HG03064 (cell line): Measurements from ENCODE around the gene PDZK1.
"Not testable (repeated sequence)": the region's sequence is repeated elsewhere in the genome, so short reads cannot be mapped to it uniquely, and the experiment has no call there.

Experiments
- ATAC-seq: cut with Tn5 transposase; IDR thresholded peaks from one replicate; pipeline ENCODE4 v1.9.1; 2021; ENCODE audit warnings: low read depth; ENCODE audit not compliant: unreplicated experiment

The PDZK1 gene

DNA sequence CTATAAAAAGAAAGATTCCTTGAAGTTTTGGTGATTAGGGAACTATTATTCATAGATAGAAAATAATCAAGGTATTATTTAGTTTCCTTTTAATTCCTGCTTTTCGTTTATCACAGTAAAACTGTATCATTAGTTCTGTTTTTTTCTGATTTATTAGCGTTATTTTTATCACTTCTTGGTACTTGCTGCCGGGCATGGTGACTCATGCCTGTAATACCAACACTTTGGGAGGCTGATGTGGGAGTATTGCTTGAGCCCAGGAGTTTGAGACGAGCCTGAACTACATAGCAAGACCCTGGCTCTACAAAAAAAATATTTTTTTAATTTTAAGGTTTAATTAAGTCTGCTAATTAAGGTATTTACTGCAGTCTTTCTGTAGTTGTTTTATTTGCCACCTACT, 42.2 kb downstream of the PDZK1 start:
- not testable (repeated sequence) for ATAC-seq

DNA sequence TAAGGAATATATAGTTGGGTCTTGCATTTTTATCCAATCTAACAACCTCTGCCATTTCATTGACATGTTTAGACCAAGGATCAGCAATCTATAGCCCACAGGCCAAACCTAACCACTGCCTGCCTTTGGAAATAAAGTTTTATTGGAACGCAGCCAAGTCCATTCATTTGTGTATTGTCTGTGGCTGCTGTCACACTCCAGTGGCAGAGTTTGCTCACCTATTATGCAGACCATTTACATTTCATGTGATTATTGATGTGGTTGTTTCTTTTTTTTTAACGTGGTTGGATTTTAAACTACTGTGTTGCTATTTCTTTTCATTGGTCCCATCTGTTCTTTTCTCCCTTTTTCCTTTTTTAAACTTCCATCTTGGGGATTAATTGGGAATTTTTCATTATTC, 44.7 kb downstream of the PDZK1 start:
- ATAC-seq = not testable (repeated sequence)

DNA sequence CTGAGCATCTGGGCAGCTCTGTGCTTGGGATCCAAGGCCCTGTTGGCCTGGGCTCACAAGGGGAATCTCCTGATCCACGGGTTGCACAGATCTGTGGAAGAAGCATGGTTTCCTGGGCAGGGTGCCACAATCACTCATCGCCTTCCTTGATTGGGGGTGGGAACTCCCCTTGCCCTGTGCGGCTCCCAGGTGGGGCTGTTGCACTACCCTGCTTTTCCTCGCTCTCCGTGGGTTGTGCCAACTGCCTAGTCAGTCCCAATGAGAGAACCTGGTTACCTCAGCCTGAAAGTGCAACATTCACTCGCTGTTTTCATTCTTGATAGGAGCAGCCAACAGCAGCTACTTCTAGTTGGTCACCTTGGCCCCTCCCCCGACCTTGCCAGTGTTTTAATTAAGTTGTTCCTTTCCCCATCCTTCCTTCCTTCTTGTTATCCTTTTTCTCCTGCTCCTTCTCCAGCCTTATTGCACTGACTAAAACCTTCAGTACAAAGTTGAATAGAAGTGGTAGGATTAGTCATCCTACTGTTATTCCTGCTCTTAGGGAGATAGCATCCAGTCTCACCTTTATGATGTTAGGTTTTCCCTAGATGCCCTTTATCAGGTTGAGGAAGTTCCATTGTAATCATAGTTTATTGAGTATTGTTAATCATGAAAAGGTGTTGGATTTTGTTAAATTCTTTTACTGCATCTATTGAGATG, 50.8 kb downstream of the PDZK1 start:
- not testable (repeated sequence) for ATAC-seq

DNA sequence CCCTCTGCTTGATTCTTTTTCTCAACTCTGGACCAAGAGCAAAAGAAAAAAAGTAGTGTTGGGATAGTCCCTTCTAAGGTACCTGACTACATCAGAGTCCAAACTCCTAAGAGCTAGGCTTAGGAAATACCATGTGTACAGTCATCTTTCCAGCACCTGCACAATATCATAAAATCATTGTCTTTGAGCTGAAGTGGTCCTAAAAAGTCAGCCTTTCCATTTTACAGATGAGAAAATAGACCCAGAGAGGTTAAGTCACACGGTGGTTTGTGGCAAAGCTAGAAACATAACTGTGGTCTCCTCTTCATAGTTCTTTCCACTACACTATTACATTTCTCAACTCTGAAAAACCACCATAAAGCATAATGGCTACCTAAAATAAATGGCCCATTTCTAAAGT, 63.2 kb downstream of the PDZK1 start:
- ATAC-seq = not testable (repeated sequence)

DNA sequence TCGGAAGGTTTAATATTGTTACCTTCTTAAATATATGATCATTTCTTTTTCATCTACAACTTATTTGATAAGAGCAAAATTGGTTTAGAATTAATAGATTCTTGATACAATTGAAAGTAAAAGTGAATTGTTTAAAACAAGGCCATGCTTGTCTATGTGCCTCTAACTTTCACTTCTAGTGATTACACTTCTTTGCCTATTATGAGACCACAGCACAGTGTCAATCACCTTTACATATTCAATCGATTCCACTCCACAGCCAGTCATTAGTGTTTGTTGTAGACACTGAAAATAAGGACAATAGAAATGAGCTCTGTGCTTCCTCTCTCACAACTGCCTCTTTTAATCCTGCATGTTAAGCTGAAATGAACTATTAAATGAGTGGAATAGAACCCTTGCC, 65.3 kb downstream of the PDZK1 start:
- ATAC-seq = not testable (repeated sequence)

DNA sequence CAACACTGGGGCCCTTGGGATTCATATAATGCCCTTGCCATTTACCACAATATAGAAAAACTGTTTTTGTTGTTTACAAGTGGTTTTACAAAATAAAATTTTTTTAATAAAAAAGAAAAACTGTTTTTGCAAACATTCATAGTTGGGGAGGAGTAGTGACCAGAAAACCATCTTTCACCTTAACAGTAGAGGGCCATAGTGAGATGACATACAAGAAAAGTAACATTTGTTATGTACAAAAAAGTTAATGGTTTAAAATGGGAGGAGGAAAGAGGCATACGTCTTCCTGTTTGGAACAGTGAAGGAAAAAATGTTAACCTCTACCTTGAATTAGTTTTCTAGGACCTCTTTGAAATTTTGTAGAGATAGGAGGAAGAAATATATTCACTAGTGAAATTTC, 70.9 kb downstream of the PDZK1 start:
- not testable (repeated sequence) for ATAC-seq

DNA sequence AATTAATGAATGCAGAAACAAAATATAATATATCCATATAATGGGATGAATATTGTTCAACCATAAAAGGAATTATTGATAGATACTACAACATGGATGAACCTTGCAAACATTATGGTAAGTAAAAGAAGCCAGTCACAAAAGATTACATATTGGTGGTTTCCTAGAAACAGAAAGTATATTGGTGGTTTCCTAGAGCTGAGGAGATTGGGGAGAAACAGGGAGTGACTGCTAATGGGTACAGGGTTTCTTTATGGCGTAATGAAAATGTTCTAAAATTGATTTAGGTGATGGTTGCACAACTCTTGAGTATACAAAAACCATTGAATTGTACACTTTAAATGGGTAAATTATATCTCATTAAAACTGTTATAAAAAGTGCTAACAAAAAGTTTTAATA, 85.0 kb downstream of the PDZK1 start:
- ATAC-seq = not testable (repeated sequence)
